HG03196 (cell line): Measurements from ENCODE around the gene B4GALT6.
A peak's percentile ranks its signal among the peaks of the same experiment; 100 is the strongest.

ENCODE experiments used
- ATAC-seq: cut with Tn5 transposase; IDR thresholded peaks from one replicate; pipeline ENCODE4 v1.9.1; 2021; ENCODE audit not compliant: unreplicated experiment

Gene B4GALT6

DNA sequence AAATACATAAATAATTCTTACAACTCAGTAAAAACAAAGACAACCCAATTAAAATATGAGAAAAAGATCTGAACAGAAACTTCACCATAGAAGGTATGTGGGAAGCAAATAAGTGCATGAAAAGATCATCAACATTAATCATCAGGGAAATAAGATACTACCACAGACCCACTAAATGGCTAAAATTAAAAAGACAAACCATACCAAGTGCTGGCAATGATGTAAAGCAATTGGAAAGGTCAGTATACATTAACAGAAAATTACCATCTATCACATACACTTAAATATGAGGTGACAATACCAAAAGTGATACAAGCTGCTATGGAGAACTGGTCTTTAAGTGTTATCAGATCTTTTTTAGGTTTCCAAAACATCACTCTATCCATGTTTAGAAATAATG, 48.0 kb downstream of the B4GALT6 start:
- no peak for ATAC-seq

DNA sequence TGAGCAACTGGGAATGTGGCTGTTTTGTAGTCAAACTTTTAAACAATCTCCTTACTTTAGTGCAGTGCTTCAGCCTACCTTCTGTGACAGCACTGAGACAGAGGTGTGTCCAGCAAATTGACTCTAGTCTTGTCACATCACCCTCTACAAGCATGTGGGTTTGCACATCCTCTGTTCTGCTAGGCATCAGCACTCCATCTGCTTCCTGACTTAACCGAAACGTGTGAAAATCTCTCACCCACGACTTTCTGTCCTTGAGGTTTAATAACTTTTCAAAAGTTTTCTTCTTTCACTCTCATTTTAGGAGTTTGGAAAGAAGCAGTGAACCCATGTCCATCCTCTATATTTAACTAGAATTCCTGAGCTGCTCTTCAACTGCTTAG, 50.1 kb downstream of the B4GALT6 start:
- peak; percentile 94 for ATAC-seq

DNA sequence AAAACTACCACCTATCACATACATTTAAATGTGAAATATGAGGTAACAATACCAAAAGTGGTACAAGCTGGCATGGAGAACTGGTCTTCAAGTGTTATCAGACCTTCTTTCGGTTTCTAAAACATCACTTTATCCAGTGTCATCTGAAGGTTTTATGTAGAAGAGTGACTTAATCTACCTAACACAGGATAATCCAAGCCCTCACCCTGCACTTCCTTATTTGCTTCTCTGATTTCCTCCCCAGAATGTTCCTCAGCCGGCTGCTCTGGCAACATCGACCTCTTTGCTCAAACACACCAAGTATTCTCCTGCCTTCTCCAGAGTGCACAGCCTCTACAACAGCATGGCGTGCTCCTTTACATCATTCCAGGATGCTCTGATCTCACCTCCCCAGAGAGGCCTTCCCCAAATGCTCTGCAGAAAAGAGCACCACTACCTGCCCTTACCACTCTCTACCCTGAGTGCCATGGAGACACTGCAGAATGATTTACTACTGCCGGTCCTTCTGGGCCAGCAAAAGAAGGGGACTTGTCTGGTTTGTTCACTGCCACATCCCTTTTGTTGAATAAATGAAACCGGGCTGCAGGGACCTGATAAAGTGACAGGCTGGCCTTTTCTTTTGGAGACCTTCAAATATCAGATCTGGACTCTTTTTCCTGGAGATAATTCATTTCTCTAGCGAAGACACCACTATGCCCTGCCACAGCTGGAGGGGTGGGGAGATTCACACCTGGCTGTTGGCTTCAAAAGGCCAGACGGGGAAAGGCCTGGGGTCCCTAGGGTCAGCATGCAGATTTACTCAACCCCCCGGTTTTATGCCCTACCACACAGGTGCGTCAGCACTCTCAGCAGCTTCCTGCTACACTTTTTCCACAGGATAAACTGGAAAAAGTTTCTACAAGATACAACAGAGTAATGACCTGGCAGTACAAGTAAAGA, 50.7 kb downstream of the B4GALT6 start:
- peak; percentile 26 for ATAC-seq

DNA sequence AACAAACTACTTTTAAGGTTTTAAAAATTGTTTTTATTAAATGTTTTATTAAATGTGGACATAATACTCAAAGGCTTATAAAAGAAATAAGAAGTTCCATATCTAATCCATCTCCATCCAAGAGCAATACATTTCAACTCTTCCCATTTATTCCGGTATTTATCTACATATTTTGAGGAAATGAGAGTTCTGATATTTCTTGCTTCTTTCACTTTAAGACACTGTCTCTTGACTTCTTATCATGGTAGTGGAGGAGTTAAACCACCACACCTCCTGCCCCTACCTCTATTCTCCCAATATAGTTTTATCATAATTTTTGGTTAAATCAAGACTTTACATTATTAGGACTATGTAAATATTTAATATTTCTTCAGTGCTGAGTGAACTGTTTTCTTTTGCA, 52.0 kb downstream of the B4GALT6 start:
- ATAC-seq = no peak

DNA sequence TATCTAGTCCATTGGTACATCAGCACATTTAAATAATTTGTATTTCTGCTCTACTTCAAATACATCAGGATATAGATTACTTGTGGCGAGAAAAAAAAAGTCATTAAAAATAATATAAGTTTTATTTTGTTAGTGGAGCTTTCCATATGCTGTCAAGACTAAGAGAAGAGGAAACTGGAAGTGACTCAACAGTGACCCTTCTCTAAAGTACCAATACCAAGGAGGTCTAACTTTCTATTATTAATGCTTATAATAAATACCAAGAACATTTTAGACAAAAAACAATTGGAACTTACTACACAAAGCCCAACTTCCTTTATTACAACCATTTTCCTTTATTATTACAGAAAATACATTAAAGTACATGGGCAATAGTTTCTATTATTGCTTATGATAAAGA, 52.9 kb downstream of the B4GALT6 start:
- no peak for ATAC-seq

DNA sequence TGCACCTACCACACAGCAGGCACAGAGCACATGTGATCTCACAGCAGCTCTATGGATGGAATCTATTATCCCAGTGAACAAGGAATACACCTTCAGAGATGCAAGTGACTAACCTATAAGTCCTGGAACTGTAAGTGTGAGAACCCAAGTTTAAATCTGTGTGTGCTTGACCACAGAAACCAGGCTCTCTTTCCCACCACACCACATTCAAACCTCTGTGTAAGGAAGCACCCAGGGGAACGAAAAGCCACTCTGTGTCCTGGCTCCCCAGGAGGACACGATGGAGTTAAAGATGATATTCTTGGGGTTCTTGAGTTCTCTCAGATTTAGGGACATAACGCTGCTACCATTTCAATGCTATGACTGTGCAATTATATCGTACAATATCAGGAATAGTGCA, 53.8 kb downstream of the B4GALT6 start:
- no peak for ATAC-seq

DNA sequence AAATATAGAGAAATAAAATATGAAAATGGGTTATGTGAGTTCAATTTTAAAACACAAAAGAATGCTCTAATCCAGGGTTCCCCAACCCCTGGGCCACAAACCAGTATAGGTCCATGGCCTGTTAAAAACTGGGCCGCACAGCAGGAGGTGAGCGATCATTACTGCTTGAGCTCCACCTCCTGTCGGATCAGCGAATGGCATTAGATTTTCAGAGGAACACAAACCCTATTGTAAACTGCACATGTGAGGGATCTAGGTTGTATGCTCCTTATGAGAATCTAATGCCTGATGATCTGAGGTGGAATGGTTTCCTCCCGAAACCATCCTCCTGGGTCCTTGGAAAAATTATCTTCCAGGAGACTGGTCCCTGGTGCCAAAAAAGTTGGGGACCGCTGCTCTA, 58.0 kb downstream of the B4GALT6 start:
- ATAC-seq = no peak

DNA sequence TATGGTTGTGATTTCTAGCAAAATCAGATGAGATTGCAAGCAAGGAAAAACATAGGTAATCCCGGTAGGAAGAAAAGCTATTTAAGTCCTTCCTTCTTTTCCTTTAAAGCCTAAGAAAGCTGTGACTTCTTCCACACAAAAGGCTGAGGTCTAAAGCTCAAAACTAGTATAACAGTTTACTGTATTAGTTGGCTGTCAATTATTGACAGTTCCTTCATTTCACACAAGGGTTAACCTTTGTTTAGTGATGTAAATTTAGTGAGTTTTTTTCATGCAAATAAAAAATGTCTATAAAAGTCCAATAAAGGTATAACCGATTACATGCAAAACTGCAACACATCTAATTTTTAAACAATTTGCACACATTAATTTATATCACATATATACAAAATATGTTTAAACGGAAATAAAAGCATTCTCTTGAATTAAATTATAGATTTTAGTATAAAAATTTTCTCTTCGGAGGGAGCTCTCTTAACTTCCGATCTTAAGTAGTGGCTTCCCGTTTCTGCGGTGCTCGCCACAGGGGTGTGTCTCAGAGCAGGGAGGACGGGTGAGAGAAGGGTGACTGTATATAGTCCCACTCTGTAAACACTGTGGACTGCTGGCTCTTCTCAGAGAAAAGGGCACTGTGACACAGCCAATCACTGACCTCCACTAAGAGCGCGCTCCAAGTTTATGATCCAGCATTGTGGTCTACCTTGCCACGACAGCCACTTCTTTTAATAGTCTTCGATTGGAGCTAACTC, 59.3 kb downstream of the B4GALT6 start:
- ATAC-seq = no peak

DNA sequence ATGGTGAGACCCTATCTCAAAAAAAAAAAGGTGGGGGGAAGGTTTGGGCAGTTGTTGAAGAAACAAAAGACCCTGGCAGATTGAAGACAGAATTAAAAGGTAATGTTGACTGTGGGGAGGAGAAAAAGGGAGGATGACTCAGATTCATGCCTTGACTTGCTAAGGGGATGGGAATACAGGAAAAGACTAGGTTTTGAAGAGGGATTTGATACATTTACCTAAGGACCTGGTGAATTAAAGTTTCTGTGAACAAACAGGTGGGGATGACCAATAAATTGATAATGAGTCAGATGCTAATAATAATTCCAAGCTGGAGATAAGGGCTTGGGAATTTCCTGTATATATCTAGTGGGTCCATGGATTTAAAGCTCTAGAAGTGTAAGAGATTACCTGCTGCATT, 65.1 kb downstream of the B4GALT6 start:
- no peak for ATAC-seq

DNA sequence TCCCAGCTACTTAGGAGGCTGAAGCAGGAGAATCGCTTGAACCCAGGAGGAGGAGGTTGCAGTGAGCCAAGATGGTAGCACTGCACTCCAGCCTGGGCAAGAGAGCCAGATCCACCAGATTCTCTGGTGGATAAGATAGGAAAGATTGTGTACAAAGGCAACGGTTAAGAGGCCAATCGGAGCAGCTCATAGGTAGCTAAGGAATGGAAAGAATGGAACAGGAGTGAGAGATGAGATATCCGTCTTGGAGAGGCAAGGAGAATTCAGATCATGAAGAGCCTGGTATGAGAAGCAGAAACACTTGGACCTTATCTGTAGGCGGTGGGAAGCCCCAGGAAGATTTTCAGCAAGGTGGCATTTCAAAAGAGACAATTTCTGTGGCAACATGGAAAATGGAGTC, 65.6 kb downstream of the B4GALT6 start:
- no peak for ATAC-seq

DNA sequence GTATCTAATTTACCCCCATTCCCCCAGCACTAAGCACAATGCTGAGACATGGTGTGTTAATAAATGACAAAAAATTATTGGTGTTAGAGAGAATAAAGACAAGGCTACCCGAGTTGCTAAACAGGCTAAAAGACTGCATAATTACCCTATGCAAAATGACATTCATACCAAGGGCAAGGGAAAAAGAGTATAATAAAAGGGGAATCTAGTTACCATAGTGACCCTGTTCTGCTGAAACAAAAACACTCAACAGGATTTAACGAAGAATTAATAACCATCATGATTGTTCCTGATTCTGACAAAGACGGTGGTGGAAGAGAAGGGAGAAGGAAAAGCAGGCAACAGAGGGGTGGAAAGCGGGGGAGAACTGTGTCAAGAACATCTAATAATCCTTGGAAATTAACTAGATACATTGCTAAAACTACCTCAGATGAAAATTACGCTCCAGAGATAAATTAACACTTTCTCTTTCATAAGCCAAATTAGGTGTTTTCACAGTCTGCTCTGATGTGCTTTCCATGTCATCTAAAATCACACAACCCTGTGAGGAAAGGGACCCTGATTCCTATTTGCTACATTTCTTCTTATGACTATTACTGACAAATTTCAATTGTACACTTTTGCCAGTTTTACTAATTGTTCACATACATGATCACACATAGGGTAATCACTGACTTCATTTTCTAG, 67.2 kb downstream of the B4GALT6 start:
- ATAC-seq = no peak

DNA sequence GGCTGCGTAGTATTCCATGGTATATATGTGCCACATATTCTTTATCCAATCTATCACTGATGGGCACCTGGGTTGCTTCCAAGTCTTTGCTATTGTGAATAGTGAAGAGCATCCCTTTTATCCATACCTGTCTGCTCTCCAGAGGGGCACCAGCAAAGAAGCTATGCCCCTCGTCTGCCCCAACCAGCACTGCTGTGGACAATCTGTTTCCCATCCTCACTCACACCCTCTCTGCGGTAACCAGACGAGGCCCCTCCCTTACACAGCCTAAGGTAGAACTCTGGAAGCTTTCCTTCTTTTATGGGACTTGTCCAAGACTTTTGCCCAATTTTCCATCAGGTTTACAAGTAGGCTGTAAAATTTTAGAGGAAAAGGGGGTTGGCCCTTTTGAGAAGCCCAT, 67.8 kb downstream of the B4GALT6 start:
- ATAC-seq = no peak

DNA sequence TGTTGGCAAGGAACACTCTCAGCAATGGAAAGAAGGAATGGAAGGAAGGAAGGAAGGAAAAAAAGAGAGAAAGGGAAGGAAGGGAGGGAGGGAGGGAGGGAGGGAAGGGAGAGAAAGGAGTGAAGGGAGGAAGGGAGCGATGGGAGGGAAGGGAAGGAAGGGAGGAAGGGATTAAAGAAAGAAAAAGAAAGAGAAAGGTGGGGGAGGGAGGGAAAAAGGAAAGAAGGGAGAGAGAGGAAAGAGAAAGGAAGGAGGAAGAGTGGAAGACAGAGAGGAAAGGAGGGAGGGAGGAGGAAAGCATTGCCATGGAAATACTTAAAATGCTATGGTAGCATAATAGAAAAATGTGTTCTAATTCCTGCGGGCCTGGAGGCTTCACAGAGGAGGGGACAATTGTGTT, 70.3 kb downstream of the B4GALT6 start:
- ATAC-seq = no peak

DNA sequence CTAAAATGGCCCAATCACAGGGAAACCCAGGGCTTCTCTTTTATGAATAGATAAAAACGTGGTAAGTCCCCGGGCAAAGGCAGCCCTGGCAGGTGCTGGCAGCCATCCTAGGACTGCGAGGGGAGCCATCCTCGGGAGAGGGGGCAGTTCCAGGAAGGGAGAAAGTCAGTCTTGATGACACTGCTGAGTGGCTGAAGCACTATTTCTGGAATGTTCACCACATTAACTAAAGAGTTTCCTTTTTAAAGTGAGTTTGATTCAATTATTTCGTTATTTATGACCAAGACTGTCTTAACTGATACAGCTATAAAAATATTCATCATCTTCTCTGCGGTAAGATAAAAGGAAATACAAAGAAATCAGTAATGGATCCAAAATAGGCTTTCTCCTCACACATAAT, 72.3 kb downstream of the B4GALT6 start:
- no peak for ATAC-seq

DNA sequence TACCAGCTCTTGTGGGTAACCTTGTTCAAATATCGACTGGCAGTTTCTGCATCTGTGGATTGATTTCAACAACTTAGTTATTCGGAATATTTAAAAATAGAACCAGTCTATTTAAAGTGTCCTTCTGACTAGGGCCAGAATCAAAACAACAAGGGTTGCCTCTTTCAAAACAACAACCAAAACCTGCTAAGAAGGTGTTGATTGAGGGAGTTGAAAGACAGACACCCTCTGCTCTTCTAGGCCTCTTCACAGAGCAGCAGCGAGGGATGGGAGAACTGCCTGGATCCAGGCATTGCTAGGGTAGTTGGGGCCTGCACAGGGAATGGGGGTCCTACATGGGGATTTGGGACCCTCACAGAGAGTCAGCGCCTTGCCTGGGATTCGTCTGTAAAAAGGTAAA, 72.9 kb downstream of the B4GALT6 start:
- ATAC-seq = no peak

DNA sequence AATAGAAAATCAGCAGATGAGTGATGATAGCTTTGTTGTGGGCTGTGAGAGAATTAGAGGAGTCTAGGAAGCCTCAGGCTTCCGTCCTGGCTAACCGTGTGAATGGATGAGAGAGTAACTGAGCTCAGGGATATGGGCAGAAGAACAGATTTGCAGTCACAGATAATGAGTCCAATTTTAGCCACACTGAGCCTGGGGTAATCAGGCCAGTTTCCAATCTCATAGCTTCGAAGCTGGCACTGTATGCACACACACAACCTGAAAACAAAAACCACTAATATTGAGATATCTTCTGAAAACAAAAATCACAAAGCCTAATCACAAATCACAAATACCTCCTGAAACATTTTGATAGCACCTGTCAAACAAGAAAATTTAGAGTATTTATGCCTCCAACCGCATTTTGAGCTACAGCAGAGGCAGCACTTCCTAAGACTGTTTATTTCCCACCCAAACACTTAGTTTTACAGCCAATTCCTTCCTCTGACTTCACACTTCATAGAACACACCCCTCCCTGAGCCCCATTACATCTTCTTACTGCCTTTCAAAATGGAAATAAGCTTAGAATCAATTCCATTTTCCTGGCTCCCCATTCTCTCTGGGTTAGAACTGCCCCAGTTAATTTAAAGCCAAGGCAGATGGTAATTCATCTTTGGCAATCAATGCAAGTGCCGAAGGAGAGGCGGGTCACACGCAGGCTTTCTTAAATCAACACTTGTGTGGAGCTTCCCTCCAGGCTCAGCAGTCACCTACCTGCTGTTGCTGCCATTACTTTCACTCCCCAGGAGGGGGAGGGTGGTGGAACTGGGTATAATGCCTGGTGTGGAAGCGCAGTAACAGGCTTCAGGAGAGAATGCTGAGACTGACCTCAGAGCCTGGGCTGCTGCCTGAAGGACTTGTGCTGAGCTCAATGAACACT, 73.8 kb downstream of the B4GALT6 start:
- no peak for ATAC-seq

DNA sequence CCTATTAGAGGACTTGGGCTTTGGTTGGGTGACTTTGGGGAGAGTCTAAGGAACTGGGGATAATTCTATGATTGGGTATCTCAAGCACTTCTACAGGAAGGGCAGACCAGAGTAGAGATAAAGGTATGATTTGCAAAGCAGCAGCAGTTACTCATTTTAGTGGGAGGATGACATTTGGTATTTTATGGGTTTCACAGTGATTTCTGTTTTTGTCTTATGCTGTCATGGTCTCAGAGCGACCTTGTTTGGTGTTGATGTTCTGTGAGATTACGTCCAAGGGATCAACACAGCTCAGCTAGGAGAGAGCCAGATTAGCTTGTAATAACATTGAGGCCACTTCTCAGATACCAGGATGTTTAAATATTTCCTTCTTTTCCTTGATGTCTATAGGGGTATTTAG, 74.5 kb downstream of the B4GALT6 start:
- ATAC-seq = no peak

DNA sequence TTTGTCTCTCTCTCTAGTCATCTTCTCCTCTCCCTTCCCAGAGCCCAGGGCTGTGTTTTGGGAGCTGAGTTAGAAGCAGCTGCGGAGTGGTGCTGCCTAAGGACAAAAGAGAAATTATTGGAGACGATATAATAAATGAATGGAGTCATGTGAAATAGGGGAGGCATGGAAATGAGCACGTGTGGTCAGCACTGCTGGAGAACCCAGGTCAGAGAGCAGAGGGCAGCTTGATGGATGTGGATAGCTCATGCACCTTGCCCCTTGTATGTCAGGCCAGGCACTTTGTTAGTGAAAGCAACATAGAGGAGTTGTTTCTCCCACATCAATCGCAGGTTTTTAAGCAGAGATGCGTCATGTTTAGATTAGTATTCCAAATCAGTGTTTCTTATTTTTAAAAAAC, 77.0 kb downstream of the B4GALT6 start:
- no peak for ATAC-seq

DNA sequence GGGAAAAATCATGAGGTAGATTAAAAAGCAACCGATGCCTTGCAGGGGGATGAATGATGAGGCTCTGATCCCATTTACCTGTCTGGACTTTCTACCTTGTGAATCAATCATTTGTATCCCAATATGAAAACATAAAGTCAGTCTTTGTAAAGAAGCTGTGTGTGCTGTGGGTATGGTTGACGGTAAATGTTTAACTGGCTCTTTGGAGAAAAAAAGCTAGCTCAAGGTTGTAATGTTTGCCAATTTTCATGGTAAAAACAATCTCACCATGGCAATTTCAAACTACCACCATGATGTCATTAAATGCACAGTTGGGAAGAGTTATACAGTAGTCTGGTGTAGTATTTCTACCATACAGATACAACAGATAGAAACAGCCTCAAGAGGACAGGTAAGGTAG, 78.1 kb downstream of the B4GALT6 start:
- ATAC-seq = no peak

DNA sequence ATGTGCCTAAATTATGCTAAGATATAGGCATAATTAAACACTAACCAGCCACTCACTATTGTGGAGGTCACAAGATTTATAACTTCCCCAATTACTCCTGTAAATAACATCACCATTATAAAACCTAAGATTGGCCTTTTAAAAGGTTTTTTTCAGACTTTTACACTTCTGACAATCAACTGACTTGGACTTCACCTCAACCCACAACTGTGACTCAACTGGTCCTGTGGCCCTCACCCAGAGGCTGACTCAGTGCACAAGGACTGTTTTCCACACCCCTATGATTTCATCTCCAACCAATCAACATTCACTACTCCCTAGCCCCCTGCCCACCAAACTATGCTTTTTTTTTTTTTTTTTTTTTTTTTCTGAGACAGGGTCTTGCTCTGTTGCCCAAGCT, 81.1 kb downstream of the B4GALT6 start:
- no peak for ATAC-seq
